Upper lobe of left lung (tissue), 4 donors: Measurements from ENCODE around the gene RASA3.
A peak's percentile ranks its signal among the peaks of the same experiment; 100 is the strongest.

ENCODE experiments used
- EP300 ChIP-seq, 4 donors: sonication (generic); formaldehyde crosslinking; IDR thresholded peaks; one replicate each; pipeline ENCODE4 v1.5.1; 2017; ENCODE audit warnings: antibody characterized with exemption in 4 of 4, control low read depth in 2 of 4
- POLR2AphosphoS5 ChIP-seq, 2 donors: sonication (generic); formaldehyde crosslinking; IDR thresholded peaks; one replicate each; pipeline ENCODE4 v1.5.1; 2017; ENCODE audit warnings: antibody characterized with exemption in 2 of 2
- TF ChIP-seq, protein P1 (sequence below), 6 experiments: fragments of 450-650 bp in 4 of 6; fragments of 200-600 bp in 2 of 6; sonication (generic) in 2 of 6; IDR thresholded peaks; one replicate each; pipeline ENCODE4 v1.5.1; 2016 to 2019; ENCODE audit warnings: antibody characterized with exemption in 6 of 6

DNA sequence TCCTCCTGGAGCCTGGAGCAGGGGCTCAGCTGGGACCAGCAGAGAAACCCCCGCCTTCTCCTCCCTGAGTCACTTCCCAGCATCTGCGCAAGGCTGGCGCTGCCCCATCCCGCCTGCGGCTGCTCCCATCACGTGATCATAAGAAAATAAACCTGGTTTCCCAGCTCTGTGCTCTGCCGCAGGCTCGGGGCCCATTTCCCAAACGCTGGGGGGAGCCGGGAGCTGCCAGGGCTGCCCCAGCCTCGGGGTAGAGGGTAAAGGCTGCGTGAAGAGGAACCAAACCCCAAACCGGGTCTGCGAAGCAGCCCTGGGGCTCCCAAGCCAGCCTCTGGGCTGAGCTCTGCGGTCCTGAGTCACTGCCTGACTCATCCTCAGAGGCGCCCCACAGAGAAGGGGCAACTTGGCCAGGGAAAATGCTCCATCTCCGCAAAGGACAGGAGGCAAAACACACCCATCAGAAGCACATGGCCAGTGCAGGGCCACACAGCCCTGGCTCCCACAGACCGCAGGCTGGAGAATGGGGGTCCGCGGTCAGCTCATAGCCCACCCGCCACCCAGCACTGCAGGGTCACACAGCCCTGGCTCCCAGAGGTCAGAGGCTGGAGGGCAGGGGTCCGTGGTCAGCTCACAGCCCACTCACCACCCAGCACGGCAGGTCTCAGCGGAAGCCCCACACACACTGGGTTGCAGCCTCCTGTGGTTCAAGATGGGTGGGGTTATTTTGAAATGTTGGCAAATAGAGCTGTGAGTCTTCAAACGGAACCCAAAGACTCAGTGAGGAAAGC is 67.1 kb downstream of the RASA3 start:
- TF ChIP-seq, protein P1, sequence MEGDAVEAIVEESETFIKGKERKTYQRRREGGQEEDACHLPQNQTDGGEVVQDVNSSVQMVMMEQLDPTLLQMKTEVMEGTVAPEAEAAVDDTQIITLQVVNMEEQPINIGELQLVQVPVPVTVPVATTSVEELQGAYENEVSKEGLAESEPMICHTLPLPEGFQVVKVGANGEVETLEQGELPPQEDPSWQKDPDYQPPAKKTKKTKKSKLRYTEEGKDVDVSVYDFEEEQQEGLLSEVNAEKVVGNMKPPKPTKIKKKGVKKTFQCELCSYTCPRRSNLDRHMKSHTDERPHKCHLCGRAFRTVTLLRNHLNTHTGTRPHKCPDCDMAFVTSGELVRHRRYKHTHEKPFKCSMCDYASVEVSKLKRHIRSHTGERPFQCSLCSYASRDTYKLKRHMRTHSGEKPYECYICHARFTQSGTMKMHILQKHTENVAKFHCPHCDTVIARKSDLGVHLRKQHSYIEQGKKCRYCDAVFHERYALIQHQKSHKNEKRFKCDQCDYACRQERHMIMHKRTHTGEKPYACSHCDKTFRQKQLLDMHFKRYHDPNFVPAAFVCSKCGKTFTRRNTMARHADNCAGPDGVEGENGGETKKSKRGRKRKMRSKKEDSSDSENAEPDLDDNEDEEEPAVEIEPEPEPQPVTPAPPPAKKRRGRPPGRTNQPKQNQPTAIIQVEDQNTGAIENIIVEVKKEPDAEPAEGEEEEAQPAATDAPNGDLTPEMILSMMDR (IDR thresholded peaks at IDR 0.05) = peak in 2 of 6 experiments; percentile 12 to 14
- TF ChIP-seq EP300 (IDR thresholded peaks at IDR 0.05) (peak in 2 of 4 donors; percentile 63 to 83), POLR2AphosphoS5 (IDR thresholded peaks at IDR 0.05) (peak; percentile 52 to 59)
